ENCODE data around the gene TMEM128. TPM values are rescaled to one million over a fixed set of nuclear protein-coding genes. Genes with fewer than 3 reads are reported as not detected.

TMEM128 gene
- total and polyA plus RNA-seq, 2 of the 13 experiments (the other 11 are each of a cell fraction or from before 2014, with no cell fraction given): 19.4 to 27.9 TPM

- TF ChIP-seq ZNF407 (CRISPR knock-in tag; IDR thresholded peaks at IDR 0.05; ENCODE audit: not compliant biosample characterization): no peak
- TF ChIP-seq ZNF430 (CRISPR knock-in tag; IDR thresholded peaks at IDR 0.05): peak; percentile 71; the same call in 1 of the 2 replicates
- TF ChIP-seq HCFC1 (IDR thresholded peaks at IDR 0.05; ENCODE audit: low read depth, low read length): no peak
- no peak for TF ChIP-seq RFX1 (IDR thresholded peaks at IDR 0.05)
- no peak for TF ChIP-seq ZNF354B (CRISPR knock-in tag; IDR thresholded peaks at IDR 0.05)
- TF ChIP-seq ZNF431 (CRISPR knock-in tag; IDR thresholded peaks at IDR 0.05; ENCODE audit: borderline replicate concordance, low read depth): no peak
- TF ChIP-seq ATF4 (CRISPR knock-in tag; IDR thresholded peaks at IDR 0.05): peak in 1 of 2 experiments; percentile 66; a peak in 2 of 4 replicates
- no peak for TF ChIP-seq ZNF883 (CRISPR knock-in tag; IDR thresholded peaks at IDR 0.05; ENCODE audit: not compliant biosample characterization)
- no peak for TF ChIP-seq ZNF816 (CRISPR knock-in tag; IDR thresholded peaks at IDR 0.05; ENCODE audit: borderline replicate concordance)
- TF ChIP-seq RAD51 (IDR thresholded peaks at IDR 0.05; ENCODE audit: borderline replicate concordance): no peak
- no peak for TF ChIP-seq SKI (IDR thresholded peaks at IDR 0.05; ENCODE audit: partially characterized antibody)
- TF ChIP-seq REL (CRISPR knock-in tag; conservative IDR thresholded peaks at IDR 0.05): no peak
- TF ChIP-seq NFKB2 (CRISPR knock-in tag; IDR thresholded peaks at IDR 0.05; ENCODE audit: borderline replicate concordance): no peak
- no peak for TF ChIP-seq YEATS2 (CRISPR knock-in tag; IDR thresholded peaks at IDR 0.05; ENCODE audit: borderline replicate concordance)
- TF ChIP-seq MAFG (CRISPR knock-in tag; IDR thresholded peaks at IDR 0.05): no peak
- no peak for TF ChIP-seq ZSCAN21 (CRISPR knock-in tag; IDR thresholded peaks at IDR 0.05; ENCODE audit: borderline replicate concordance)
- TF ChIP-seq ZNF773 (CRISPR knock-in tag; IDR thresholded peaks at IDR 0.05; ENCODE audit: borderline replicate concordance): no peak
- no peak for TF ChIP-seq TRIM24 (CRISPR knock-in tag; IDR thresholded peaks at IDR 0.05)
- no peak for TF ChIP-seq ZNF674 (CRISPR knock-in tag; IDR thresholded peaks at IDR 0.05; ENCODE audit: low read depth)
- no peak for TF ChIP-seq ZNF597 (CRISPR knock-in tag; IDR thresholded peaks at IDR 0.05)
- TF ChIP-seq NR3C1 (CRISPR knock-in tag; IDR thresholded peaks at IDR 0.05): no peak
Measured at GRCh38 chr4:4259484-4260100, 11.6 kb upstream of the TMEM128 start (continued).

All from HepG2 (cell line).